GM21529 (cell line): ENCODE results near the gene RPL27A.
A peak's percentile ranks its signal among the peaks of the same experiment; 100 is the strongest.

Source experiments
- ATAC-seq: cut with Tn5 transposase; IDR thresholded peaks from one replicate; pipeline ENCODE4 v1.9.1; 2021; ENCODE audit not compliant: unreplicated experiment

The RPL27A gene

DNA sequence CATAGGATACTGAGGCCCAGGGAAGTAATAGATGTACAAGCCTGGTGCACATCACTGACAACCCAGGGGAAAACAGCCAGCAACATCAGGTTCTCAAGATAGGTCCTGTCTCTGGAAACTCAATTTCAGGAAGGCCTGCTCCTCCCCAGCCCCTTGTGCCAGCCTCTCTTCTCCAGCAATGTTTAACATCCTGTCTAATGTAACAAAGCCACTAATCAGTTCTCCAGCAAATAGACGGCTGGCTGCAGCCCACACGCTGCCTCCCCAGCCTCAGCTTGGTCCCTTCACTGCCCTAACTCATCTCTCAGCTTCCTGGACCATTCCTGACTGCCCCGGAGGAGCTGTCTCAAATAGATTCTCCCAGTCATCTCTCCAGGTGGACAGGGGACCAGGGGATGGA is 37.8 kb downstream of the RPL27A start:
- ATAC-seq: no peak

DNA sequence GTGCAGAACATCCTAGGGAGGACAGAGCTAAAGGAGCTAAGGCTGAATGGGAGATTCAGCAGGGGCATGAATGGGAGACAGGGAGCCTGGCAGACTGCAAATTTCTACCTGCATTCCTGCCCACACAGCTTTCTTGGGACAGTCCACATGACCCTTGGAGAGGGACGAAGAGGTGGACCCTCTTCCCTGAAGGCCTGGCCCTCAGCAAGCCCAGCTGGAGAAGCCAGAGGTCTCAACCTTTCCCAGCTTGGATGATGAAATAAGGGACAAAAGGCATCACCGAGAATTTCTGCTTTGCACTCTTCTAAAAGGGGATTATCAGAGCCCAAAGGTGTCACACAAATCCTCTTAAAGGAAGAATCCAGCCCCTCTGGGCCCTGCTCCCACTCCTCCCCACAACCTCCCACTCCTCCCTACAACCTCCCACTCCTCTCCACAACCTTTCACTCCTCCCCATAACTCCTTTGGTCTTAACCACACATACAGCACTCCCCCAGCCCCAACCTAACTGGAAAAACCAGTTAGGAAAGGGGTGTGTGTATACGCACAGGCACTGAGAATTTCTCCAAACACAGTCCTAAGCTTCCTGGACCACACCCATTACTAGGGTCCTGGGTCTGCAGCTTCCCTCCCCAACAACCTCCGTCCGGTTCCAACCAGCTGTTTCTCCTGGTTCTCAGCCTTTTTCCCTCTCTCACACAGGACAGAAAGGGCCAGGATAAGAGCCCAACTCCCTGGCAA is 38.4 kb downstream of the RPL27A start:
- no peak for ATAC-seq

DNA sequence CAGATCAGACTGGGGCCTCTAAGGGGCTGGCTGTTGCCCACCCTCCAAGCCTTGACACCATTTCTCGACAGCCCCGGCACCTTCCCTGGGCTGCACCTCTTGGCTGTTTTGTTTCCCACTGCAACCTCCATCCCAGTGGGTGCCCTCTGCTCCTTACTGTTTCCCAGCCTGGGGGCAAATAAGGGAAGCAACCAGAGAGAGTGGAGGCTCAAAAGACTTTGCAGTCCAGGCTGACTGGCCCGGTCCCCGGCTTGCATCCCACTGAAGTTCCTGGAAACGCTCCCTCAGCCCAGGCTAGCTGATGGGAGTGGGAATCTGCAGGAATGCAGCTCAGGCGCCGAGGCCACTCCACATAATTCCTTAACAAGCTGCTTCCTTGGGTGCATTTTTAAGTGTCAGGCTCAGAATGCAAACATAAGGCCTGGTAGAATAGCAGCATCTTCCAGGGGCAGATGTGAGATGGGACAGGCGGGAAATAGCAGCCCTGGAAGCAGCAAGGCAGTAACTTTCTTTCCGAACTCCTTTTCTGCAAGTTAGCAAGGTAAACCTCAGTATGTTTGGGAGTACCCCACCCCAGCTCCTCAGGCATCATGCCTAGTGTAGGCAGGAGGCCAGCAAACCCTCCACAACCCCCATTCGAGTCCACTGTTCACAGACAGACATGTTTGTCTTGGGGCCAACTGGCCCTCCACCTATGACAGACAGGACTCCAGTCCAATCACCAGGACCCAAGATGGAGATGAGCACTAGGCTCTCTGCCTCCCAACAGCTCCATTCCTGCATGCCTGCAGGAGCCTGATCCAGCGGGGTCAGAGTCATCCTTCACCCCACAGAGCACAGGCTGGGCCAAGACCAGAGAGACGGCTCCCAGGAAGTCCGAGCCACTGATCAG is 39.3 kb downstream of the RPL27A start:
- ATAC-seq: no peak

DNA sequence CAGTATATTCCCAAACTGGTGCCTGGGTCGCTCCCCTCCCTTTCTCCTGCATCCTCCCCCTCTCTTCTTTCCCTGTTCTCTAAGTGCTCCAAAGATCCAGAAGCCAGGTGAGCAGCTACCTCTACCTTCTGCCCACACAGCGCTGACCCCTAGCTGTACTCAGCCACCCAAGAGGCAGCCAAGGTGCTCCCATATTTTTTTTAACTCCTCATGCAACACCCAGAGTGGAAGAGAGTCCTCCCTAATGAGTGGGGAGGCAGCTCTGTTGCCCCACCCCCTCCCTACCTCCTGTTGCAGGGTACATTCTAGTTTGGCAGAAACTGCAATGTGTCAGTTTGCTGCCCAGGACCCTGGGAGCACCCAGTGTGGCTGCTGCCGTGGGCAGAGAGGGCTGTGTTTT is 40.2 kb downstream of the RPL27A start:
- no peak for ATAC-seq

DNA sequence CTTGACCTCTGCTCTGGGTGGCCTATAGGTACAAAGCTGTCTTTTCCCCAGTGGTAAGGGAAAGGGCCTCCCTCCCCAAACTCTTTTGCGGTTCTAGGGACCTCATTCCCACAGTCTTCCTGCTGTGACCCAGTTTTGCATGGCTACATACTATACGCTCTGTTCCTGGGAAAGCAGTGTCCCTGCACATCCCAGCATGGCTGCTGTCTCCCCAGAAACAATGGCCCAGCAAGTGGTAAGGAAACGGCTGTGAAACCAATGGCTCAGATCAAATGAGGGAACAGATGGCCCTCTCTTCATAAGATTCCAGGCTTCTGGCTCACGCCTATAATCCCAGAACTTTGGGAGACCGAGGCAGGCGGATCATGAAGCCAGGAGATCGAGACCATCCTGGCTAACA is 41.1 kb downstream of the RPL27A start:
- no peak for ATAC-seq

DNA sequence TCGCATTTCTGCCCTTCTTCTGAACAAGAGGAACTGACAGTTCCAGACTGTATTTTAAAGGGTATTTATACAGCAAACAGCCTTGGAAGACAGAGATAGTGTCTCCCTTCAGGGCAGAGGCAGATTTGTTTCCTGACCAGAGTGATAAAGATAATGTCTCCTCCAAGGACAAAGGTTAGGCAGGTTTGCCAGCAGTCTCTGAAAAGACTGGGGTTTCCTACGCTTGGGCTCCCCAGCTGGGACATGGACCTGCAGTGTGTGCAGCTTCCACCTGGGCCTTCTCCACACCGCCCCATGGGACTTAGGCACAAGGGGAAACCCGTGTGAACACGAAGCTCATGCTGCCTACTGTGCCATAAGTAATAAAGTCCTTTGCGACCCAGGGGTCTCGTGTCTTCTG is 42.1 kb downstream of the RPL27A start:
- no peak for ATAC-seq

DNA sequence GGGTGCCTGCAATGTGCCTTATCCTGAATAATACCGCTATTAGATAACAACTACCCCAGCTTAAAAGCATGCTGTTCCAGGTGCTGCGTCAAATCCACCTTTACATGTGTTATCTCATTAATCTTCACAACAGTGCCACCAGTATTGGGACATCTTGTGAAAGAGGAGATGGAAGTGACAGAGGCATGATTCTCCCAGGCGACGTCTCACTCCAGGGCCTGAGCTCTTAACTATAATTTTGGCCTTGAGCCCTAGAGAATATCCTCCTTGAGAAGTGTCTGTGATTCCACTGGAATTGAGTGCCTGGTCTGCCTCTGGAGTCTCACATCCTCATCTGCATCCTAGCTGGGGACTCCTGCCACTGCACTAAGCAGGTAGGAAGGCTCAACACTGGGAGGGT is 43.8 kb downstream of the RPL27A start:
- no peak for ATAC-seq

DNA sequence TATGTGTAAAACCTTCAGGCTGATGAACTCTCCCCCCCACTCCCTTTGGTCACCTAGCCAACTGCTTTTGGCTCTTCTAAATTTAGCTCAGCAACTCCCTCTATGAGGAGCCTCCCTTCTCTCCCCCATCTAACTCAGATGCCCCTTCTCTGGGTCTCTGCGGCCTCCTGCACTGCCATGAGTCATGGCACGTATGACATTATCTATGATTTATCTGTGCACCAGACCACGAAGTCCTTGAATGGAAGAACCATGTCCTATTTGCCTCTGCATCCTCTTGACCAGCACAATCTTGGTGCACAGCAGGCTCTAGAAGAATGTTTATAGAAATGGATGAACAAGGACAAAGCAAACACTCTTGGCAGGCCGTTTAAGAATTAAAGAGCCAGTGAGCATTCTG is 46.0 kb downstream of the RPL27A start:
- no peak for ATAC-seq

DNA sequence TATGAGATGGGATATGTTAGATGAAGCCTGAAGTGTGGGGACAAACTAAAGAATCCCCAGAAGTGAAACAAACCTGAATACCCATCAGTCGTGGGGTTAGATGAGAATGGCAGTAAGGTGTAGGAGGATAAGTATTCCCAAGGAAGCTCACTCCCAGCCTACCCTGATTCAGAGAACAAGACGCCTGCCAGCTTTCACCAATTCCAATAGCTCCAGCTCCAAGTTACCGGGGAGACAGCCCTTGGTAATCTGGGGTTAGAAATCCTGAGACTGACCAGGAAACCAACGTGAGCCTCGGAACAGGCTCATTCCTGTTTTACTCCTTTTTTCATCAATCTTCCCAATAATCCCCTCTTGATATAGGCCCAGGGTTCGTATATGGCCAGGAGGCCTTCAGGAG is 46.5 kb downstream of the RPL27A start:
- ATAC-seq: no peak

DNA sequence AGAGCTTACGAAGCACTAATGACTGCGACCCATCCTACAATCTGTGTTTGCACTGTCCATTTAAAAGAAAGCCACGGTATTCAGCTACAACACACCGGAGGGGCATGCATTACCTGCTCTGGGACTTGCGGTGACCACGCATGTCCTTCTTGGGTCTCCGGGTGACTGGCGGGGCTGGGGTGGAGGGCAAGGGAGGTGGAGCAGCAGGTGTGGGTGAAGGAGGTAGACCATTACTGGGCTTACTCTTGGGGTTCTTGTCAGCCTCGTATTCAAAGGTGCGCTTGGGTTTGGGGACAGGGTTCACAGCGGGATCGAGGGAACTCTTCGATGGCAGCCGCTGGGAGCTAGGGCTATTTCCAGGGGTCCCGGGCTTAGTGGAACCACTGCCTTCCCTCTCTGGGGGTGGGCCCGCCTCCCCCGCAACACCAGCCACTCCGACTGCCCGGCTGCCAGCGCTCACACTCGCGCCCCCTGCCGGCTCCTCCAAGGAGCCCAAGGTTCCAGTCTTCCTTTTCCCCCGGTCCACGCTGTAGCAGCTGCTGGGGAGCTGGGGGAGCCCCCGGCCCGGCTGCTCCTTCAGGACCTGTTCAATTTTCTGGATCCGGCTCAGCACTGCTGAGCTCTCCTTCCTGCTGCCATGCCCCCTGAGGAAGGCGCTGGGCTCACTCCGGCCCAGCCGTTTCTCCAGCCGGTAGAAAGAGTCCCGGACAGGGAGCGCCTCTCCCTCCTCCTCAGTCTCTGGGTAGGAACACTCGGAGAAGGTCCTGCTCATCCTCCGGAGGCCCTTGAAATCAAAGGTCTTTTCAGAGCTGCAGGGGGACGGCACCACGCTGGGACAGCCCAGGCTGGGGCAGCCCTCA is 47.5 kb downstream of the RPL27A start:
- ATAC-seq: no peak

DNA sequence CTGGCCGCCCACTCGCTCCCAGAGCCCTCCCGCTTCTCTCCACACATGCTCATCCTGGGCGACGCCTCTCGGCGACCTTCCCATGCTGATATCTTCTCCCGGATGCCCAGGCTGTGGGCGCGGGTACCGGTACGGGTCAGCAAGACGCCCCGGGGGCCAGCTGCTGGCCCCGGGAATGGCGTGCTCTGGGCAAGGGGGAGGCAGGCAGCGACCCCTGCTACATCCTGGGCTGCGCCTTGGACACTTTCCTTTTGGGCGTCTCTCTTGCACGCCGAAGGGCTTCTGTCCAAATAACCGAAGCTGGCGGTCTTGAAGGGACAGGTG is 48.1 kb downstream of the RPL27A start:
- no peak for ATAC-seq

DNA sequence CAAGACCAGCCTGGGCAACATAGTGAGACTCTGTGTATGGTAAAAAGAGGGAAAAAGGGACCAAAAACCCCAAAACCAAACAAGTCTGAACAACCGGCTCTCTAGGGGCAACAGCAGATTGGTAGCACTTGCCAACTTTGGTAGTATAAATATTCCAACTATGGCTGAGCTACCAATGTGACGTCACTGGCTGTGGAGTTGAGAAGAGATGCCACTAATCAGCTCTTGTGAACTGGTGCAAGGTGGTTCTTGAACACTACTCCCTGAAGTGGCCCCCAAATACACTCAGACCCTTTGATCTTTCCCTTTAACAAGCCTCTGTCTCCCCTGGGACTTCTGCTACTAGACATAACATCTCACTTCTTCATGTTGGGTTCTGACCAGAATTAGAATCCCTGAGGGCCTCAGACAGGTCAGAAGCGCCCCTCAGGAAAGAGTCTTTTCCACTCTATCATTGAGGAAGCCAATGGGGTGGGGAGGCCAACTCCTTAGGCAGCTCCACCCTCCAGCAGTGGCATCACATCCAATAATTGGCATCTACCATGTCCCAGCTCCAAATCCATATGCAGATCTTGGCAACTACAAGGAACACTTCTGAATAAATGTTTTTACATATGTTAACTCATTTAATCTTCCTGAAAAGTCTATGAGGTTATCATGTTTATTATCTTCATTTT is 49.2 kb downstream of the RPL27A start:
- ATAC-seq: no peak

DNA sequence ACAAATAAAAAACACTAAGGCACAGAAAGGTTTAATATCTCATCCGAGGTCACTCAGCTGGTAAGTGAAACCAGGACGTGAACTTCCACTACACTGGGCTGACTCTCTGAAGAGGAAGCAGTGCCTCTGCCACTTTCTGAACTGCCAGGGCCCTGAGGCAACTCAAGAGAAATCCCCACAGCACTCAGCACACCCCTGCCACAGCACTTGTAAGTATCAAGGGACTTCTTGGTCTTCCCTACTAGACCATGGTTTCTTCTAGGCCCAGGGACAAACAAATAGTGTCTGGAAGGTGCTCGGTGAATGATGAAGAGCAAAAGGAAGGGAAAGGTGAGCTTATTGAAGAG is 49.7 kb downstream of the RPL27A start:
- peak; percentile 86 for ATAC-seq

DNA sequence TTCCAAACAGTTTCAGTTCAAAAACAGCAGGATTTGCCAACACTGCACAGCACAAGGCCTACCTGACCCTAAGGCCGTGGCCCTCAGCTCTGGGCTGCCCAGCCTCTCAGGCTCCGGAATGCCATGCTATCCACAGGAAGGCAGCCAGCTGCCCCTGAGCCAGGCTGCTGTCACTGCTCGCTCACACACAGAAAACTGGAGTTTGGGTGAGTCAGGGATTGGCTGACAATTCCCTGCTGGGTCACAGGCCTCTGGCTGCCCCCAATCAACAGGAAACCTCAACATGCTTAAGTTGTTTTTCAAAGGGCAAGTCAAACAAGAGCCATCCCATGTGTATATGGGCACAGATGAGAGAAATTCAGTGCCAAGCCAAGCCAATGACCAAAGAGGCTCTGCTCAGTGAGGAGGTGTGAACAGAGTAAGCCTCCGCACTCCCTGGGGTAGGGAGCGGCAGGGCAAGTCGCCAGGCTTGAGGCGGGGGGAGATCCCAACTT is 50.2 kb downstream of the RPL27A start:
- ATAC-seq: no peak

DNA sequence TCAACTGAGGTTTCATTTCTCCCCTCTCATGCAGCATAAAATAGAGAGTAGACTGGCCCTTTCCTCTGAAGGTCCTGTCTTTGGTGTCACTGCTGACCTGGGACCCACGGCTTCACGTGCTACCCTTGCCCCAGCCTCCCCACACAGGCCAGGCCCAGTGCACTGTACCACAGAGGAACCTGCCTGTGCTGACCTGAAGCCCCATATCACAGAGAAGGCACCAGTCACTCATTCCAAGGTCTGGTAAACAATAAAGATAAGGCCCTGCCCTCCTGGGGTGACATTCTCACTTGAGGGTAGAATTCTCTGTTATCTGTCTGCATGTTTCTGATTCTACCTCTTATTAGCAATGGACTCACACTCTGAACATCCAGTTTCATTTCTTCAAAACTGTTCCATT is 51.3 kb downstream of the RPL27A start:
- ATAC-seq: no peak

DNA sequence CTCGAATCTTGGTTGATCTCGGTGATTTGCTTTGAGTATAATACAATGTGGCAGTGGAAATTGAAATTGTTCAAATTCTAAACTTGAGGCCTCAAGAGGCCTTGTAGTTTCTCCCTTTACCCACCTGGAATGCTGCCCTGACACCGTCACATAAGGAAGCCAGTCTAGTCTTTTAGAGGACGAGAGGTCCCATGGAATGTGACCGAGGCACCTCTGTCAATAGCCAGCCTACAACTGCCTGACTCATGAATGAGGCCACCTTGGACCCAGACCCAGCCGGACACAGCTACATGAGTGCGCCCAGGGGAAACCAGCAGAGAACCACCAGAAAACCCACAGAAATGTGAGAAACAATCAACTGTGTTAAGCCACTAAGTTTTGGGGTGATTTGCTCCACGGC is 52.5 kb downstream of the RPL27A start:
- no peak for ATAC-seq

DNA sequence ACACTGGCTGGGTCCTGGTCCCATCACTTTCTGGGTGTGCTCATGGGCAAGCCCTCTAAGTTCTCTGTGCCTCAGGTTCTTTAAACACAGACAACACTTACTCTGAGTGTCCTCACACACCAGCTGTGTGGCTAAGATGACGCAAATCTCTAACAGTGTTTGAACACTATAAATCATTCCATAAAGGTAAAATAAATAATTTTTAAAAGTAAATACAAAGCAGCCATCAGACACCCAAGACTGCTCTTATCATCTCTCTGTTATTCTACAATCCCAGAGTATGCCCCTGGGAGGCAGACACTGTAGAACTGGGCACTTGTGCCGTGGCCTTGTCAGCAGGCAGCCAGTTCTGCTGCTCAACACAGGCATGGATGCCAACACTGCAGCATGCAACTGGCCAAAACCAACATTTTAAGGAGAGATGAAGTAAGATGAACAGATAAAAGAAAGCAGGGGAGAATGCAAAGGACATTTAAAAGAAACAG is 56.8 kb downstream of the RPL27A start:
- ATAC-seq: no peak
